Mesothelial cell of epicardium (in vitro differentiated cells): Measurements from ENCODE around the gene ARHGDIA. TPM values are rescaled to one million over a fixed set of nuclear protein-coding genes. Genes with fewer than 3 reads are reported as not detected.

Experiments used
- DNase-seq, 2 experiments: peaks; one replicate each; pipeline ENCODE4 v3.0.0; 2021; ENCODE audit warnings: low spot score in 2 of 2; ENCODE audit not compliant: unreplicated experiment in 2 of 2
- H3K27ac Mint-ChIP-seq: 2 replicates; pipeline ENCODE4 v1.8.0; 2021; ENCODE audit warnings: mixed read lengths
- H3K27me3 Mint-ChIP-seq: 2 replicates; pipeline ENCODE4 v1.8.0; 2021; ENCODE audit warnings: low read depth, mixed read lengths
- H3K36me3 Mint-ChIP-seq: 2 replicates; pipeline ENCODE4 v1.8.0; 2021; ENCODE audit warnings: mixed read lengths
- H3K4me1 Mint-ChIP-seq: 2 replicates; pipeline ENCODE4 v1.8.0; 2021; ENCODE audit warnings: mixed read lengths
- H3K4me3 Mint-ChIP-seq: 2 replicates; pipeline ENCODE4 v1.8.0; 2021; ENCODE audit warnings: mild to moderate bottlenecking, moderate library complexity, mixed read lengths
- H3K9me3 Mint-ChIP-seq: 2 replicates; pipeline ENCODE4 v1.8.0; 2021; ENCODE audit warnings: mixed read lengths
- CTCF ChIP-seq: fragments of 200-600 bp; sonication (generic); IDR thresholded peaks from one replicate; pipeline ENCODE4 v1.5.0; 2021; ENCODE audit warnings: antibody characterized with exemption; ENCODE audit not compliant: unreplicated experiment
- total RNA-seq: library from RNA; stranded (reverse); gene quantifications from 3 replicates; pipeline ENCODE4 v1.2.1, GENCODE V29; 2021

Gene ARHGDIA
- total RNA-seq, 1 donor from 2014 or later, result 258 TPM

DNA sequence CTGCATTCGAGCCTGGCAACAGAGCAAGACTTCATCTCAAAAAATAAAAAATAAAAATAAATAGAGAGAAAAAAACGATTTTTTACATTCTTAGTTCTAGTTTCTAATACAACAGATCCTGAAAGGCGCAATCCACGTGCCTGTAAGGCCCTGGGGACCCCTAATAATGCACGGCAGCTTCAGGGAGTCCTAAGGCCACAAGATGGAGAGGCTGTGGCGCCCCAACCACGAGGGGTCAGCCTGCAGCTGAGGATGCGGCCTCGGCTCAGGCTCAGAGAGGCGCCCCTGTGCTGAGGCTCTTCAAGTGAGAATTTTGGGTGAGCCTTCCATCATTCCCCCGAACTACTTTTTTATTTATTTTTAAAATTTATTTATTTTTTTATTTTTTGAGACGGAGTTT is 21.7 kb downstream of the ARHGDIA start:
- H3K27me3 Mint-ChIP-seq, result no peaks in the 10 kb centered on the region
- no peaks in the 10 kb centered on the region for H3K9me3 Mint-ChIP-seq
- no peak for DNase-seq
- no peak overlapping the region for H3K4me3 Mint-ChIP-seq
- peaks cover 30% of the 10 kb centered on the region for H3K36me3 Mint-ChIP-seq
- TF ChIP-seq CTCF, result no peak
- H3K4me1 Mint-ChIP-seq, result no peaks in the 10 kb centered on the region
- H3K27ac Mint-ChIP-seq, result no peak overlapping the region

- Mint-ChIP-seq H3K4me3 (no peak overlapping the region), H3K9me3 (no peaks in the 10 kb centered on the region), H3K4me1 (no peaks in the 10 kb centered on the region), H3K27ac (no peak overlapping the region), H3K27me3 (no peaks in the 10 kb centered on the region), H3K36me3 (peaks cover 31% of the 10 kb centered on the region)
- no peak for DNase-seq
- TF ChIP-seq CTCF, result no peak
Measured at GRCh38 chr17:81846743-81847689, 24.1 kb downstream of the ARHGDIA start.

DNA sequence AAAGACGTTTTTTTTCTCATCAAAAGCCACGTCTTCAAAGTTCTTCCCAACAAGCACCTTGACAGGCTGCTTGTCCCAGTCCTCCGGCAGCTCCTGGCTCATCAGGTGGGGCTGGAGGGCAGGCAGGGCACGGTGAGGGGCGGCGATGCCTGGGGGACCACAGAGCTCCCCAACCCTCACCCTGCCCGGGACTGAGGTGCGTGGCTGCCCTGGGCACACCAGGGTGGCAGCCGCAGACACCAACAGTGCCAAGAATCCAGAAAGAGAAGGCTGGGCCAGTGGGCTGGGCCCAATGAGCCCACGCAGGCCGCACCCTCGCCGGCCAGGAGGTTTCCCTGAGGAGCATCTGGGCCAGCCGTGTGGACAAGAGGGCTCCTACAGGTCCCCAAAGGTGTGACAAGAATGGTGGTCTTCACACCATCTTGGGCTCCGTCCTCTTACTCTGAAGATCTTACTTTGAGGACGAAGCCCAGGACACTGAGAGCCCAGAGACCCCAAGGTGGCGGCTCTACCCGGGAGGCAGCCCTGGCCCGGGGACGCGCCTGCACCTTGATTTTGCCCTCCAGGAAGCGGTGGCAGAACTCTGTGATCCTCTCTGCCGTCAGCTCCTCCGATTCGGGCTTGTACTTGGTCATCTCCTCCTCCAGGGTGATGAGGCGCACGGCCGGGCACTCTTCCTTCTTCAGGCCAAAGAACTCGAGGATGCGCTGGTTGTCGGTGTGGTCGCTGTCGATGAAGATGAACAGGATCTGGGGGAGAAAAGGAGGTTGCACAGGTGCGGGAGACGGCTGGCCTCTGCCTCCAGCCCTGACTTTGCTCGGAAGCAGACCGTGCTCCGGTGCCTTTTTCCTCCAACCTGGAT is 25.0 kb downstream of the ARHGDIA start:
- H3K36me3 Mint-ChIP-seq, result peaks cover 22% of the 10 kb centered on the region
- no peak for DNase-seq
- no peak overlapping the region for H3K4me3 Mint-ChIP-seq
- H3K27ac Mint-ChIP-seq, result no peak overlapping the region
- no peaks in the 10 kb centered on the region for H3K27me3 Mint-ChIP-seq
- H3K9me3 Mint-ChIP-seq, result no peaks in the 10 kb centered on the region
- TF ChIP-seq CTCF, result no peak
- H3K4me1 Mint-ChIP-seq, result no peaks in the 10 kb centered on the region

DNA sequence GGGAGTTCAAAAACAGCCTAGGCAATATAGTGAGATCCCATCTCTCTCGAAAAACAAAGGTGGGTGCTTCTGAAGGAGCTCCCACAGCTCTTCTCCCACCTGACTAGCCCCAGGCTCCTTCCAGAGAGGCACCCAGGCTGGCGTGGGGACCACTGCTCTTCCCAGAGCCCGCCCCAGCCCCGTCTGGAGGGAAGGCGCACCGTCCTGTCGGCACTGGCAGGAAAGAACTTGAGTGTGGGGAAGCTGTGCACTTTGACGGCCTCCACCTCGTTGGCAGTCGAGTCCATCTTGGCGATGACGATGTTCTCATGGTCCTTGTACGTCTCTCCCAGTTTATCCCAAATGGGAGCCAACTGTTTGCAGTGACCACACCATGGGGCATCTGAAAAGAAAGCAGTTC is 25.8 kb downstream of the ARHGDIA start:
- H3K36me3 Mint-ChIP-seq, result peaks cover 21% of the 10 kb centered on the region
- H3K4me1 Mint-ChIP-seq, result no peaks in the 10 kb centered on the region
- no peaks in the 10 kb centered on the region for H3K27me3 Mint-ChIP-seq
- no peaks in the 10 kb centered on the region for H3K9me3 Mint-ChIP-seq
- no peak overlapping the region for H3K4me3 Mint-ChIP-seq
- H3K27ac Mint-ChIP-seq, result no peak overlapping the region
- no peak for DNase-seq
- TF ChIP-seq CTCF, result no peak

DNA sequence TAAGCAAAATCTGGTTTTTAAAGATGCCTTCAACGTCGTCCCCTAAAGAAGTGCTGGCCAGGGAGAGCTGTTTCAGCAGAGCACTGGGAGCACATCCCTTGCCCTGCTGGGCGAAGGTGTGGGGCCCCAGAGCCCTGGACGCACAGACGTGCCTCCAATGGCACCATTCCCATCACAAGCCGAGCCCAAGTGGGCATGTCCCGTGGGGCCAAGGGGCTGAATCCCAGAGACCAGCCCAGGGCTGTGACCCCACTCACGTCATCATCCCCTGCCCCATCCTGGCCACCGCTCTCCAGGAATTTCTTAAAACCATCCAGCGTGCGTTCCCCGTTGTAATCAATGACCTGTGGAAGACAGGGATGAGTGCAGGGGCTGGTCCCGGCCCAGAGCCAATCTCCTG is 26.2 kb downstream of the ARHGDIA start:
- TF ChIP-seq CTCF, result no peak
- Mint-ChIP-seq H3K4me3 (no peak overlapping the region), H3K9me3 (no peaks in the 10 kb centered on the region), H3K27me3 (no peaks in the 10 kb centered on the region), H3K27ac (no peak overlapping the region), H3K36me3 (peaks cover 21% of the 10 kb centered on the region), H3K4me1 (no peaks in the 10 kb centered on the region)
- no peak for DNase-seq
